GM12878 (cell line): ENCODE results near the gene ZNF213. TPM values are rescaled to one million over a fixed set of nuclear protein-coding genes. Genes with fewer than 3 reads are reported as not detected.

Source experiments
- BACH1 ChIP-seq: fragments of 450-650 bp; IDR thresholded peaks from 2 replicates; pipeline ENCODE4 v1.6.1; 2017; ENCODE audit warnings: mild to moderate bottlenecking, borderline replicate concordance
- CREB1 ChIP-seq: IDR thresholded peaks from 2 replicates; pipeline ENCODE4 v1.6.1; 2012; ENCODE audit warnings: low read depth, mild to moderate bottlenecking, inconsistent platforms
- EED ChIP-seq: sonication (generic); IDR thresholded peaks from 2 replicates; pipeline ENCODE4 v1.6.1; 2016; ENCODE audit warnings: antibody characterized with exemption, low read depth
- EGR1 ChIP-seq, 2 experiments: IDR thresholded peaks; 1 replicate in 1 of 2; 2 replicates in 1 of 2; pipeline ENCODE4 v1.6.1; 2011 to 2012; ENCODE audit warnings: low read depth in 2 of 2, low read length in 2 of 2, borderline replicate concordance in 1 of 2, mild to moderate bottlenecking in 1 of 2, moderate library complexity in 1 of 2
- ELK1 ChIP-seq: IDR thresholded peaks from 2 replicates; pipeline ENCODE4 v1.6.1; 2012; ENCODE audit warnings: low read depth, low read length, improper control_type of control experiment
- GABPA ChIP-seq: IDR thresholded peaks from 2 replicates; pipeline ENCODE4 v1.6.1; 2014; ENCODE audit warnings: antibody characterized with exemption, low read depth, mild to moderate bottlenecking, inconsistent platforms
- IKZF1 ChIP-seq: fragments of 450-650 bp; conservative IDR thresholded peaks from 2 replicates; pipeline ENCODE4 v1.6.1; 2017; ENCODE audit warnings: antibody characterized with exemption, mild to moderate bottlenecking
- IRF5 ChIP-seq: fragments of 450-650 bp; IDR thresholded peaks from 2 replicates; pipeline ENCODE4 v1.6.1; 2017; ENCODE audit warnings: borderline replicate concordance
- KDM1A ChIP-seq: fragments of 200-600 bp; sonication (generic); IDR thresholded peaks from 2 replicates; pipeline ENCODE4 v1.6.1; 2016; ENCODE audit warnings: borderline replicate concordance
- LARP7 ChIP-seq: fragments of 450-650 bp; IDR thresholded peaks from 2 replicates; pipeline ENCODE4 v1.6.1; 2017; ENCODE audit warnings: mild to moderate bottlenecking
- MEF2A ChIP-seq: IDR thresholded peaks from 2 replicates; pipeline ENCODE4 v1.6.1; 2011; ENCODE audit warnings: low read depth, mild to moderate bottlenecking, low read length, moderate library complexity; ENCODE audit not compliant: insufficient read depth
- MLLT1 ChIP-seq: fragments of 450-650 bp; IDR thresholded peaks from 2 replicates; pipeline ENCODE4 v1.6.1; 2016; ENCODE audit warnings: mild to moderate bottlenecking
- MTA3 ChIP-seq: IDR thresholded peaks from 2 replicates; pipeline ENCODE4 v1.6.1; 2012; ENCODE audit warnings: low read length, inconsistent platforms, borderline replicate concordance
- POLR2A ChIP-seq: IDR thresholded peaks from 2 replicates; pipeline ENCODE4 v1.6.1; 2011; ENCODE audit warnings: low read depth, mild to moderate bottlenecking, low read length
- RAD21 ChIP-seq: IDR thresholded peaks from 2 replicates; pipeline ENCODE4 v1.6.1; 2011; ENCODE audit warnings: mild to moderate bottlenecking, low read depth, low read length, moderate library complexity; ENCODE audit not compliant: insufficient read depth
- REST ChIP-seq: IDR thresholded peaks from 2 replicates; pipeline ENCODE4 v1.6.1; 2012; ENCODE audit warnings: mild to moderate bottlenecking, low read depth, low read length
- SRF ChIP-seq, 2 experiments: IDR thresholded peaks; 2 replicates each; pipeline ENCODE4 v1.6.1; 2011; ENCODE audit warnings: low read depth in 2 of 2, low read length in 2 of 2, mild to moderate bottlenecking in 1 of 2, moderate library complexity in 1 of 2
- STAT1 ChIP-seq: fragments of 450-650 bp; conservative IDR thresholded peaks from 2 replicates; pipeline ENCODE4 v1.6.1; 2014; ENCODE audit warnings: antibody characterized with exemption, mild to moderate bottlenecking
- TCF3 ChIP-seq: IDR thresholded peaks from 2 replicates; pipeline ENCODE4 v1.6.1; 2012; ENCODE audit warnings: low read depth, mild to moderate bottlenecking, low read length, borderline replicate concordance; ENCODE audit not compliant: insufficient read depth
- ZBTB33 ChIP-seq: fragments of 450-650 bp; IDR thresholded peaks from 2 replicates; pipeline ENCODE4 v1.6.1; 2017; ENCODE audit warnings: mild to moderate bottlenecking
- ZNF622 ChIP-seq: fragments of 450-650 bp; IDR thresholded peaks from 2 replicates; pipeline ENCODE4 v1.6.1; 2017; ENCODE audit warnings: mild to moderate bottlenecking, inconsistent platforms
- polyA plus RNA-seq, 11 experiments: library from polyadenylated mRNA; depleted of rRNA in 4 of 11; unstranded in 6 of 11; stranded (reverse) in 5 of 11; fragments of >200 nt; fragmentation: Nextera tagmentation in 4 of 11; fragmentation: Illumina TruSeq in 1 of 11; extraction: Ambion mirVana in 4 of 11; extraction: Trizol in 1 of 11; gene quantifications; 1 replicate in 1 of 11; 2 replicates in 10 of 11; pipeline versions ENCODE4 v1.2.1 to v1.2.3, GENCODE V29; 2011 to 2016; ENCODE audit warnings: inconsistent platforms in 2 of 11, missing spikeins in 2 of 11, low read depth in 1 of 11
- total RNA-seq, 4 experiments: library from RNA; depleted of rRNA in 3 of 4; stranded (reverse); fragments of >200 nt in 3 of 4; fragmentation: Illumina TruSeq in 1 of 4; extraction: Trizol in 1 of 4; gene quantifications; 2 replicates each; pipeline versions ENCODE4 v1.2.1 to v1.2.3, GENCODE V29; 2013 to 2021

The ZNF213 gene
- total and polyA plus RNA-seq, 10 of the 15 experiments (the other 5 are each of a cell fraction or from before 2014, with no cell fraction given) = 0.53 to 9.4 (median 1.1) TPM

- TF ChIP-seq MLLT1 (no peak), REST (no peak), GABPA (no peak), ELK1 (peak; percentile 5; the same call in 1 of the 2 replicates), TCF3 (0 out of 2 replicates have a peak, but pooled peaks have one; percentile 36), KDM1A (no peak), IRF5 (no peak), POLR2A (peak; percentile 83), EED (no peak), SRF (IDR thresholded peaks at IDR 0.05; ENCODE audit: low read depth in 2 of 2, low read length in 2 of 2) (no peak), EGR1 (IDR thresholded peaks at IDR 0.05; ENCODE audit: borderline replicate concordance in 1 of 2, low read depth in 2 of 2, low read length in 2 of 2) (no peak), IKZF1 (peak; percentile 39; the same call in 1 of the 2 replicates), STAT1 (no peak), CREB1 (no peak), ZBTB33 (no peak), MEF2A (no peak), BACH1 (peak; percentile 51; the same call in 1 of the 2 replicates), MTA3 (no peak), ZNF622 (no peak), LARP7 (peak; percentile 75; the same call in 1 of the 2 replicates), RAD21 (no peak)
Observed at GRCh38 chr16:3135126-3135715, 392 bp downstream of the ZNF213 start (continued).
